Neural cell (in vitro differentiated cells): Measurements from ENCODE around the gene CRABP2. TPM values are rescaled to one million over a fixed set of nuclear protein-coding genes. Genes with fewer than 3 reads are reported as not detected.

ENCODE experiments used
- H2AFZ ChIP-seq: fragments of 200-600, 300-800 bp; sonication (generic), shearing (Covaris generic); 2 replicates; pipeline ENCODE4 v1.6.0; 2014; ENCODE audit warnings: low read depth, mild to moderate bottlenecking, antibody characterized with exemption, low read length, moderate library complexity
- H3F3A ChIP-seq: fragments of 200-600 bp; shearing (Covaris generic); 2 replicates; pipeline ENCODE4 v1.6.1; 2016; ENCODE audit warnings: mild to moderate bottlenecking, moderate library complexity, mixed read lengths, antibody characterized with exemption, low read length; ENCODE audit not compliant: insufficient read depth, poor library complexity, severe bottlenecking
- H3K27ac ChIP-seq: fragments of 200-600, 300-800 bp; sonication (generic), shearing (Covaris generic); 2 replicates; pipeline ENCODE4 v1.5.1; 2014; ENCODE audit warnings: mild to moderate bottlenecking, low read length, moderate library complexity
- H3K27me3 ChIP-seq: fragments of 300-800, 200-600 bp; sonication (generic), shearing (Covaris generic); 2 replicates; pipeline ENCODE4 v1.6.0; 2014; ENCODE audit warnings: mild to moderate bottlenecking, low read depth, low read length, moderate library complexity; ENCODE audit not compliant: insufficient read depth
- H3K36me3 ChIP-seq: fragments of 300-800, 200-600 bp; sonication (generic), shearing (Covaris generic); 2 replicates; pipeline ENCODE4 v1.5.1; 2014; ENCODE audit warnings: mild to moderate bottlenecking, antibody characterized with exemption, low read length, moderate library complexity; ENCODE audit not compliant: insufficient read depth
- H3K4me2 ChIP-seq: fragments of 300-800, 200-600 bp; sonication (generic), shearing (Covaris generic); 2 replicates; pipeline ENCODE4 v1.6.0; 2014; ENCODE audit warnings: mild to moderate bottlenecking, low read length
- H3K4me3 ChIP-seq: fragments of 300-800, 200-600 bp; sonication (generic), shearing (Covaris generic); 2 replicates; pipeline ENCODE4 v1.5.1; 2014; ENCODE audit warnings: mild to moderate bottlenecking, low read length, moderate library complexity
- H3K79me2 ChIP-seq: fragments of 200-600 bp; shearing (Covaris generic); replicated peaks from 2 replicates; pipeline ENCODE4 v1.6.0; 2014; ENCODE audit warnings: mild to moderate bottlenecking, low read length, moderate library complexity; ENCODE audit not compliant: insufficient read depth
- H3K9ac ChIP-seq: fragments of 300-800, 200-600 bp; sonication (generic), shearing (Covaris generic); 2 replicates; pipeline ENCODE4 v1.6.1; 2016; ENCODE audit warnings: mild to moderate bottlenecking, low read length, mixed read lengths
- H3K9me2 ChIP-seq: fragments of 200-600 bp; shearing (Covaris generic); 2 replicates; pipeline ENCODE4 v1.6.1; 2016; ENCODE audit warnings: mild to moderate bottlenecking, low read length, mixed read lengths; ENCODE audit not compliant: insufficient read depth
- H3K9me3 ChIP-seq: fragments of 200-600, 300-800 bp; sonication (generic), shearing (Covaris generic); 2 replicates; pipeline ENCODE4 v1.6.1; 2016; ENCODE audit warnings: mild to moderate bottlenecking, mixed run types, low read length, moderate library complexity, mixed read lengths
- H4K20me1 ChIP-seq: fragments of 200-600 bp; shearing (Covaris generic); 2 replicates; pipeline ENCODE4 v1.6.1; 2016; ENCODE audit warnings: mild to moderate bottlenecking, mixed run types; ENCODE audit not compliant: insufficient read depth
- CTCF ChIP-seq: fragments of 450-650 bp; IDR thresholded peaks from 2 replicates; pipeline ENCODE4 v1.5.1; 2014; ENCODE audit warnings: antibody characterized with exemption, mild to moderate bottlenecking, moderate library complexity; ENCODE audit not compliant: poor library complexity, severe bottlenecking
- EP300 ChIP-seq: fragments of 450-650 bp; conservative IDR thresholded peaks from 2 replicates; pipeline ENCODE4 v1.6.1; 2014; ENCODE audit warnings: antibody characterized with exemption, mild to moderate bottlenecking, moderate library complexity; ENCODE audit not compliant: poor library complexity, severe bottlenecking
- EZH2 ChIP-seq: fragments of 200-600, 300-800 bp; shearing (Covaris generic), sonication (generic); IDR thresholded peaks from 2 replicates; pipeline ENCODE4 v1.6.1; 2014; ENCODE audit warnings: antibody characterized with exemption, low read length, borderline replicate concordance, mild to moderate bottlenecking; ENCODE audit not compliant: insufficient read depth, poor library complexity, severe bottlenecking
- MXI1 ChIP-seq: fragments of 450-650 bp; conservative IDR thresholded peaks from 2 replicates; pipeline ENCODE4 v1.6.1; 2014; ENCODE audit warnings: antibody characterized with exemption, mild to moderate bottlenecking; ENCODE audit not compliant: poor library complexity, severe bottlenecking
- POLR2AphosphoS5 ChIP-seq: IDR thresholded peaks from 2 replicates; pipeline ENCODE4 v1.6.1; 2012
- RAD21 ChIP-seq: fragments of 450-650 bp; conservative IDR thresholded peaks from 2 replicates; pipeline ENCODE4 v1.6.1; 2014; ENCODE audit warnings: antibody characterized with exemption, mild to moderate bottlenecking, moderate library complexity
- REST ChIP-seq: IDR thresholded peaks from 2 replicates; pipeline ENCODE4 v1.6.1; 2012; ENCODE audit warnings: borderline replicate concordance
- SMC3 ChIP-seq: fragments of 450-650 bp; conservative IDR thresholded peaks from 2 replicates; pipeline ENCODE4 v1.6.1; 2014; ENCODE audit warnings: antibody characterized with exemption, mild to moderate bottlenecking, moderate library complexity; ENCODE audit not compliant: poor library complexity
- TAF1 ChIP-seq: IDR thresholded peaks from 2 replicates; pipeline ENCODE4 v1.6.1; 2012; ENCODE audit warnings: low read depth
- polyA plus RNA-seq: library from polyadenylated mRNA; depleted of rRNA; stranded (reverse); fragments of >200 nt; gene quantifications from 2 replicates; pipeline ENCODE4 v1.2.3, GENCODE V29; 2014

Gene CRABP2
- polyA plus RNA-seq, 1 donor from 2014 or later: 7.7 TPM

- Histone ChIP-seq H3K4me2 (no peak overlapping the region), H3K79me2 (no peaks in the 10 kb centered on the region), H2AFZ (no peak overlapping the region), H4K20me1 (no peaks in the 10 kb centered on the region), H3K4me3 (no peak overlapping the region), H3K9me2 (no peaks in the 10 kb centered on the region), H3K27me3 (no peaks in the 10 kb centered on the region), H3K36me3 (no peaks in the 10 kb centered on the region), H3K9me3 (no peaks in the 10 kb centered on the region), H3F3A (no peaks in the 10 kb centered on the region), H3K27ac (no peak overlapping the region), H3K9ac (no peak overlapping the region)
- TF ChIP-seq POLR2AphosphoS5 (no peak), CTCF (no peak), TAF1 (no peak), RAD21 (no peak), SMC3 (no peak), EP300 (no peak), EZH2 (no peak), REST (no peak), MXI1 (no peak)
Observed at GRCh38 chr1:156666862-156667609, 38.3 kb downstream of the CRABP2 start.

- TF ChIP-seq EZH2 (no peak), RAD21 (no peak), CTCF (no peak), POLR2AphosphoS5 (no peak), TAF1 (no peak), MXI1 (no peak), SMC3 (no peak), REST (no peak), EP300 (no peak)
- Histone ChIP-seq H3K4me3 (no peak overlapping the region), H3K9me2 (no peaks in the 10 kb centered on the region), H3F3A (no peaks in the 10 kb centered on the region), H3K79me2 (no peaks in the 10 kb centered on the region), H3K4me2 (no peak overlapping the region), H2AFZ (no peak overlapping the region), H3K36me3 (no peaks in the 10 kb centered on the region), H3K27ac (no peak overlapping the region), H3K27me3 (no peaks in the 10 kb centered on the region), H3K9ac (no peak overlapping the region), H3K9me3 (no peaks in the 10 kb centered on the region), H4K20me1 (no peaks in the 10 kb centered on the region)
Observed at GRCh38 chr1:156665539-156665938, 39.8 kb downstream of the CRABP2 start.
